ENCODE results near the gene TMEM221. TPM values are rescaled to one million over a fixed set of nuclear protein-coding genes. Genes with fewer than 3 reads are reported as not detected.

TMEM221 gene
- total RNA-seq, 1 donor from 2014 or later, result not detected

- DNase-seq (ENCODE audit: low spot score), result no peak
These were observed 2.8 kb downstream of the TMEM221 start for GRCh38 chr19:17445526-17446165.

- no peak for DNase-seq (ENCODE audit: low spot score)
These were observed 7.0 kb downstream of the TMEM221 start for GRCh38 chr19:17441241-17442021.

GRCh38 chr19:17436874-17437267, 11.6 kb downstream of the TMEM221 start:
- no peak for DNase-seq (ENCODE audit: low spot score)

GRCh38 chr19:17436094-17436873, 12.2 kb downstream of the TMEM221 start:
- no peak for DNase-seq (ENCODE audit: low spot score)

GRCh38 chr19:17435218-17435617, 13.2 kb downstream of the TMEM221 start:
- no peak for DNase-seq (ENCODE audit: low spot score)

GRCh38 chr19:17431417-17431816, 17.1 kb downstream of the TMEM221 start:
- DNase-seq (ENCODE audit: low spot score), result no peak

GRCh38 chr19:17429641-17430113, 18.8 kb downstream of the TMEM221 start:
- peak; percentile 61 for DNase-seq (ENCODE audit: low spot score)

- DNase-seq (ENCODE audit: low spot score), result peak; percentile 45
These were observed 23.6 kb downstream of the TMEM221 start for GRCh38 chr19:17424743-17425365.

- no peak for DNase-seq (ENCODE audit: low spot score)
These were observed 24.8 kb downstream of the TMEM221 start for GRCh38 chr19:17423429-17424208.

GRCh38 chr19:17421942-17422341, 26.5 kb downstream of the TMEM221 start:
- DNase-seq (ENCODE audit: low spot score), result no peak

- DNase-seq (ENCODE audit: low spot score), result peak; percentile 47
These were observed 28.0 kb downstream of the TMEM221 start for GRCh38 chr19:17420475-17420924.

GRCh38 chr19:17419621-17420474, 28.6 kb downstream of the TMEM221 start, which contains the start of gene MVB12A:
Gene MVB12A, plus strand, starts transcription at chr19:17420047. Its CDS starts 89 bp downstream, at chr19:17420136.
- DNase-seq (ENCODE audit: low spot score), result peak; percentile 100

- no peak for DNase-seq (ENCODE audit: low spot score)
These were observed 29.3 kb downstream of the TMEM221 start for GRCh38 chr19:17419154-17419620.

GRCh38 chr19:17418710-17419109, 29.8 kb downstream of the TMEM221 start:
- no peak for DNase-seq (ENCODE audit: low spot score)

- peak; percentile 53 for DNase-seq (ENCODE audit: low spot score)
These were observed 33.3 kb downstream of the TMEM221 start for GRCh38 chr19:17415121-17415520.

- DNase-seq (ENCODE audit: low spot score), result no peak
These were observed 34.4 kb downstream of the TMEM221 start for GRCh38 chr19:17414097-17414496.

- no peak for DNase-seq (ENCODE audit: low spot score)
These were observed 36.7 kb downstream of the TMEM221 start for GRCh38 chr19:17411801-17412200.

- no peak for DNase-seq (ENCODE audit: low spot score)
These were observed 38.5 kb downstream of the TMEM221 start for GRCh38 chr19:17409990-17410389.

- DNase-seq (ENCODE audit: low spot score), result no peak
These were observed 41.6 kb downstream of the TMEM221 start for GRCh38 chr19:17406887-17407196.
